ENCODE results near the gene CHTF8. TPM values are rescaled to one million over a fixed set of nuclear protein-coding genes. Genes with fewer than 3 reads are reported as not detected.

The CHTF8 gene
- total RNA-seq, 2 donors from 2014 or later: 66.1 to 68.5 TPM

DNA sequence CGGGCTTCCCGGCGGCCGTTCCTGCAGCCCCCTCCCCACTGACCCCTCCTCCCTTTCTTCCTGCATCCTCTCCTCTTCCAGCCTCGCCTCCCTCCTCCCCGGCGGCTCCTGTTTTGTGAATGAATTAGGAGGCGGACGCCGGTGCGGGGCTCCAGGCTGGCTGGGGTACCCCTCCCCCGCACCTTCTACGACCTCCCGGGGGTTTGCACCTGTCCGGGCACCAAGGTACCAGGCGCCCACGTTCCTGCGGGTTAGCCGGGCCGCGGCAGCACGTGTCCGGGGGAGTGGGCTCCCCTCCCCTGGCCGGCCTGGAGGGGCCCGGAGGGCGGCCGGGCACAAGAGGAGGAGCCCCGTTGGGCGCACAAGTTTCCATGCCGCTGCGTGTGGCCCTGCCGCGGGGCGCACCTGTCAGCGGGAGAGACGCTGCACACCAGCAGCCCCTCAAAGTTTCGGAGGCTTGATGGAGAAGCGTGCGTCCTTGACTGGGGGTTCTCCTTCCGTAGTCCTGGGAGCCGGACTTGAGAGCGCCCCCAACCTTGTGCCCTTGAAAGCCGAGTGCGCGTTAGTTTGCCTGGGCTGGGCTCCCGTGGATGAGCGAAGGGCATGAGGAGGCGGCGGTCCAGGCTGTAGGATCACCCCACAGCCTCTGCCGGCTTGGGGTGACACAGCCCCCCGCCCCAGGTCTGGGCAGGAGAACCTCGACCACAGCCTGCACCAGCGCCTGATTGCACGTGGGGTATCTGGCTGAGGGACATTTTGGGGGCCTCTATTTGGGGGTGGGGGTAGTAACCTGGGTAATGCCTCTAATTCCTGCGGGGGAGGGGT is 25.7 kb downstream of the CHTF8 start:
- H3K27ac Mint-ChIP-seq: no peak overlapping the region

DNA sequence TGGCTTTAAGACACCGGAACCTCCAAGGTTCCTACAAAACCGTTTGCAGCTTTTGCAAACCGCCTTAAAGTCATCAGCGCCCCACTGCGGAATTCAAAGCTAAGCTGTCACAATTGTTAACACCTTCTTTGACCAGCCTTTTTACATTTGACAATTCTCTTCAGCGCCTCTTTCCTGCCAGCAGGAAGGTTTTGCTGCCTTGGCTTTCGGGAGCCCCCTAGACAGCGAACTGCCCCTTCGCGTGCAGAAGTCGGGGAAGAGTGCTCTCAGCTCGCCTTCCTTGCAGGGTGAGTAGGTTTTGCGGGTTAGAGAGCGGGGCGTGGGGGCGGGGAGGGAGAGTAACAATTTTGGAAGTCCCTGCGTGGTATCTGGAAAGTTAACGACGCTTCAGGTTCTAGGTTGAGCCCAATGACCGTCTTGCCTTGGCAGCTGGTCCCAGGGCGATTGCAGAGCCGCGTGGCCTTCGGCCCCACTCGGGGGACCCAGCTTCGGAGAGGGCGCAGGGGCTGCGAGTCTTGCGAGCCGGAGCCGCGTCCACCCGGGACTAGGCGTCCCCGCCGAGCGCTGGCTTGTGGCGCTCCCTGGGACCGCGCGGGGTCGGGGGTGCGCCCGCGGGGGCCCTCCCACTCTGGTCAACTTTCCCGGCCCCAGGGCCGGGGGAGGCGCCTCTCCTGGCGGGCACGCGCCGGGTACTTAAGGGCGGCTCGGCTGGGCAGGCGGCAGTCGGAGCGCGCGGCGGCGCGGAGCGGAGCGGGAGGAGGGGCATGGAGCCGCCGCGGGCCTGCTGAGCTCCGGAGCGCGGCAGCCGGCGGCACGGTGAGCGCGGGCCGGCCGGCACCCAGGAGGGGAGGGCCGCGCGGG is 26.7 kb downstream of the CHTF8 start, which contains the start of gene HAS3:
HAS3 (plus strand) TSS at position 153 of the 861 bp plus-strand sequence. CDS start 3,743 bp downstream, outside the sequence.
- Mint-ChIP-seq H3K27ac (no peak within 1 kb of the TSS), H3K36me3 (ENCODE audit: low read depth) (peaks cover 7% of the 10 kb centered on the region)
- ATAC-seq: peak; percentile 75

More for the DNA sequence above, 25.7 kb downstream of the CHTF8 start:
- ATAC-seq (no peak), DNase-seq (no peak)
- Mint-ChIP-seq H3K27me3 (peaks cover 53% of the 10 kb centered on the region), H3K4me1 (peaks cover 20% of the 10 kb centered on the region), H3K4me3 (peak overlapping the region; percentile 83), H3K36me3 (ENCODE audit: low read depth) (peaks cover 5% of the 10 kb centered on the region)
- H3K9me3 ChIP-seq (ENCODE audit: control insufficient read depth, low read length, poor library complexity, severe bottlenecking): no peaks in the 10 kb centered on the region

DNA sequence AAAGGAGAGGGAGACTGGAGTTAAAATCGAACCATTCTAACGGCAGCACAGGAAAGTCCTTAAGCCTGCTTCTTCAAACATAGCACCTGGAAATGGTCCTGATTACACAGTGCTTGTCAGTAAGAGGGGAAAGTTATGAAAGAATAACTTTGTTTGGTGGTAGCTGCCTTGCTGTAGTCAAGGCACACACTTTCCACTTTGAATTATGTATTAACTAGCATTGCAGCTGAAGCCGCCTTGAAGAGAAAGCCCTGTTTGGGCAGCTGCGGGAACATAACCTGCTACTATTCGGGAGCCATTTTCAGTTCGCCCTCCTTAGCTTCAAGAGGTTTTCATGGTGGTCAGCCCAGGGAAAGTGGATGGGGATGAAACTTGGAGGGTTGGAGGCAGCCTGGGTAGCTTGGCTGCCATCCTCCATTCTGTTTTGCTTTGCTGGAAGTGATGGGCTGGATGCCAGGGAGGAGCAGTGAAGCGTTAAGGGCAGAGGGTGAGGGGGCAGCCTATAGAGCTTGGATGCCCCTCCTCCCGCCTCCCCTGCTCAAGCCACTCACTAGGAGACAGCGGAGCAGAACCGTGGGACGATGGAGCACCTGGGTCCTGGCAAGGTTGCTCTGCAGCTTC is 32.2 kb downstream of the CHTF8 start:
- ATAC-seq: no peak
- no peaks in the 10 kb centered on the region for H3K9me3 ChIP-seq (ENCODE audit: control insufficient read depth, low read length, poor library complexity, severe bottlenecking)
- Mint-ChIP-seq H3K4me1 (peaks cover under 1% of the 10 kb centered on the region), H3K27me3 (peaks cover 30% of the 10 kb centered on the region), H3K4me3 (no peak overlapping the region), H3K36me3 (ENCODE audit: low read depth) (peaks cover 2% of the 10 kb centered on the region), H3K27ac (no peak overlapping the region)
- DNase-seq: no peak

More for the DNA sequence above, 26.7 kb downstream of the CHTF8 start, which contains the start of gene HAS3:
- no peaks in the 10 kb centered on the region for H3K9me3 ChIP-seq (ENCODE audit: control insufficient read depth, low read length, poor library complexity, severe bottlenecking)
- peaks cover 20% of the 10 kb centered on the region for H3K4me1 Mint-ChIP-seq
- DNase-seq: no peak
- peaks cover 63% of the 10 kb centered on the region for H3K27me3 Mint-ChIP-seq
- H3K4me3 Mint-ChIP-seq: peak within 1 kb of the TSS; percentile 90

DNA sequence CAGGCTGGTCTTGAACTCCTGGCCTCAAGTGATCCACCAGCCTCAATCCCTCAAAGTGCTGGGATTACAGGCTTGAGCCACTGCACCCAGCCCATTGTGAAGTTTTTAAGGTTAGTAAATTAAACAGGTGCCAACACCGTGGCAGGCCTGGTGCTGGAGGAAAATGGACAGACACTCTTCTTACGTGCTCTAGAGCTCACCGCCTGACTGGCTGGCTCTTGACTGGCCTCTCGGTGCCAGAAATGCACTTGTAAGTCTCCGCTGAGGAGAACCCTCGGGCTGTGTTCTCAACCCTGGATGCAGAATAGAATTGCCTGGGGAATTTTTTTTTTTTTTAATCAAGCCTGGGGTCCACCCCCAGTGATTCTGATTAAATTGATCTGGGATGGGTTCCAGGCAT is 37.2 kb downstream of the CHTF8 start:
- no peaks in the 10 kb centered on the region for H3K9me3 ChIP-seq (ENCODE audit: control insufficient read depth, low read length, poor library complexity, severe bottlenecking)
- peaks cover 5% of the 10 kb centered on the region for H3K27me3 Mint-ChIP-seq
- no peak overlapping the region for H3K27ac Mint-ChIP-seq
- DNase-seq (no peak), ATAC-seq (no peak)
- no peak overlapping the region for H3K4me3 Mint-ChIP-seq
- H3K4me1 Mint-ChIP-seq: no peaks in the 10 kb centered on the region
- no peaks in the 10 kb centered on the region for H3K36me3 Mint-ChIP-seq (ENCODE audit: low read depth)

DNA sequence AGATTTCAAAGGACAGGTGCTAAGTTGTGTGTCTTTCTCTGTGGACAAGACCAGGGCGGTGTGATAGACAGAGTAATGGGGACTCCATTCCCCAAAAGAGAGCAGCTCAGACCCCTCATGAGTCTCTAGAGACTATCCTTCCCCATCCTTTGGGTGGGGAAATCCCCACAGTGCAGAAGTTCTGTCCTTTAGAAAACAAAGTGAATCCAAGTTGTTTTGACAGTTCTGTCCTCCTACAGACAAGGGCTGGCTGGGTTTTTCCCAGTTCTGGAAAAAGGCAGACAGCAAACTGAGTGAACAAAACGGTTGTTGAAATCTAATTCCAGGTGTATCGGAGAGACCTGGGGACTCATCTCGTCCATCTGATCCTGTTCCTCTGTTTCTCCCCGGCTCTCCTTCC is 37.9 kb downstream of the CHTF8 start:
- peaks cover 2% of the 10 kb centered on the region for H3K4me1 Mint-ChIP-seq
- peaks cover 5% of the 10 kb centered on the region for H3K27me3 Mint-ChIP-seq
- H3K27ac Mint-ChIP-seq: no peak overlapping the region
- no peaks in the 10 kb centered on the region for H3K36me3 Mint-ChIP-seq (ENCODE audit: low read depth)
- ATAC-seq (no peak), DNase-seq (no peak)
- no peak overlapping the region for H3K4me3 Mint-ChIP-seq
- no peaks in the 10 kb centered on the region for H3K9me3 ChIP-seq (ENCODE audit: control insufficient read depth, low read length, poor library complexity, severe bottlenecking)

DNA sequence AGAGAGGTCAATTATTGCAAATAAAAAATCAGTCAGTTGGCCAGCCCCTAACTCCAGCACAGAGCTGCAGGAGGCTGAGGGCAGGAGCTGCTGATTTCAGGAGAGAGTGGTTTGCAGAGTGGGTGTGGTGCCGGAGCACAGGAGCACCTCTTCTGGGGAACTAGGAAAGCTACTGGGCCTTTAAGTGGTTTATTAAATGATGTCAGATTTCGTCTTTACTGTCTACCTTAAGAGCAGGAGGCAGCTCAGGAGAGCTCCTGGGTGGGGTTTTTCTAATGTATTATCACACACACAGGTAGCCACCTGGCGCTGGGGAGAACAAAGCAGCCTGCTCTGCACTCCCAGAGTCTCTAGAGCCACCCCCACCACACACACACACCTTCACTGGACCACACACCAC is 38.4 kb downstream of the CHTF8 start:
- Mint-ChIP-seq H3K27ac (no peak overlapping the region), H3K4me1 (peaks cover 4% of the 10 kb centered on the region), H3K36me3 (ENCODE audit: low read depth) (no peaks in the 10 kb centered on the region), H3K27me3 (peaks cover 5% of the 10 kb centered on the region), H3K4me3 (no peak overlapping the region)
- no peaks in the 10 kb centered on the region for H3K9me3 ChIP-seq (ENCODE audit: control insufficient read depth, low read length, poor library complexity, severe bottlenecking)
- DNase-seq: no peak
- no peak for ATAC-seq

DNA sequence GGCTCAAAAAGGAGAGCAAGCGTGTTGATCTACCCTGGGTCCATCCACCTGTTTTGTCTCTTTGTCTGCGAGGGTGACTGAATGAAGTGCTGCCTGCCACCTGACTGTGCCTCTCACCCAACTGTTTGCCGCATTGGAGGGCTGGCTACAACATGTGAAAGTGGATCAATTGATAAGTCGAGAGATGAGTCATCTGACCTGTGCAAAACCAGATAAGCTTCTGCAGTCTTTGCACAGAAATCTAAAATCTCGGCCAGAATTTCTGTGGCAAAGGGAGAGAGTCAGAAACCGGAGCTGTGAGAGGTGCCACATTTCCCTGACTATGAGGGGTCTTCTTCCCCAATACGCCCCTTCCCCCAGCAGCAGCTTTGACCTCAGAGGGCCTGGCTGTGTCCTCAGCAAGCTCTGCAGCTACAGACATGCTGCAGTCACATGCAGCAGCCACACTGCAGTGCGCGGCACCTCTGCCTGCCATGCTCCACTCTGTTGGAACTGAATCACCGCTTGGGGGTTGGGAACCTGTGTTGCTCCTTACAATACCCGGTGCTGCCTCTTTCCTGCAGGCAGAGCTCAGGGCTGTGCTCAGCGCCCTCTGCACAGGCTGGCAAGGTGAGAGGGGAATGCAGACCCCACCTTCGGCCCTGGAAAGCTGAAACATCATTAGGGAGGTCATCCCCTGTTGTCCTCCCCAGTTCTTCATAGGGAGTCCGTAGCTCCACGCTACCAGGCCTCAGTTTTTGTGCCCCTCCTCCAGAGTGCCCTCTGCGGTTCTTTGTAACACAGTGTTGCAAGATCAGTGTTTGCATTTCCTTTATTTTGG is 43.1 kb downstream of the CHTF8 start:
- DNase-seq: no peak
- peak; percentile 52 for ATAC-seq
- Mint-ChIP-seq H3K27me3 (peaks cover 5% of the 10 kb centered on the region), H3K4me1 (peaks cover 15% of the 10 kb centered on the region), H3K27ac (peak overlapping the region; percentile 27), H3K4me3 (no peak overlapping the region), H3K36me3 (ENCODE audit: low read depth) (no peaks in the 10 kb centered on the region)
- H3K9me3 ChIP-seq (ENCODE audit: control insufficient read depth, low read length, poor library complexity, severe bottlenecking): no peaks in the 10 kb centered on the region

DNA sequence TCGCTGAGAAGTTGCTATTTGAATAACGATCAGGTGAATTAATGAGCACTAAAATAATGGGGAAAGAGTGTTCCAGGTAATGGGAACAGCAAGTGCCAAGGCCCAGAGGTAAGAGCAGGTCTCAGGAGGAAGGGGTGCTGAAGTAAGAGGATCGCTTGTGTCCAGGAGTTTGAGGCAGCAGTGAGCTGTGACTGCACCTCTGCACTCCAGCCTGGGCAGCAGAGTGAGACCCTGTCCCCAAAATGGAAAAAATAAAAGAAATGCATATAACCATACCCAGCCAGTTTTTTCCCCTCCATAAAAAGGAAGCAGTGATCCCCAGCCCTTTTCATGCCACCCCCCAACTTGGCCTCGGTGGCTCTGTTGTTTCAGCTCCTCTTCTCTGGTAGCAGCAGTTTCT is 43.7 kb downstream of the CHTF8 start:
- no peaks in the 10 kb centered on the region for H3K9me3 ChIP-seq (ENCODE audit: control insufficient read depth, low read length, poor library complexity, severe bottlenecking)
- DNase-seq (no peak), ATAC-seq (no peak)
- Mint-ChIP-seq H3K4me3 (no peak overlapping the region), H3K36me3 (ENCODE audit: low read depth) (no peaks in the 10 kb centered on the region), H3K27me3 (peaks cover 5% of the 10 kb centered on the region), H3K27ac (peak overlapping the region; percentile 47), H3K4me1 (peaks cover 15% of the 10 kb centered on the region)

DNA sequence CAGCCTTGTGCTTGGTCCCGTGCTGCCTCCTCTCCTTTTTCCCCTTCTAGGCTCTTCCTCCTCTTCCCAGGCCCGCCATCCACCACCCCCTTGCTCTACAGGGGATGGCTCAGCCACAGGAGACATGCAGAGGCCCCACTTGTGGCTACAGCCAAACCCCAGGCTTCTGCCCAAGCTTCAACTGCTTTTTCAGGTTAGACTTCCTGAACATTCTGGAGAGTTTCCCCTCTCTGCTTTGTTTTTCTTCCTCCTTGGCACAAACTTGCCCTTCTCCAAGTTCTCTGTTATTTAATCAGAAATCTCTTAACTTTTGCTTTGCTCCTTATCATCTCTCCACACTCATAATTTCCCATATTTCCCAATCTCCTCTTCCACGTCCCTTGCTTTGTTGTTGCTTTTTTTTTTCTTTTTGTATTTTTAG is 45.2 kb downstream of the CHTF8 start:
- DNase-seq (no peak), ATAC-seq (no peak)
- no peak overlapping the region for H3K4me3 Mint-ChIP-seq
- H3K9me3 ChIP-seq (ENCODE audit: control insufficient read depth, low read length, poor library complexity, severe bottlenecking): no peaks in the 10 kb centered on the region
- H3K27ac Mint-ChIP-seq: peak overlapping the region; percentile 77
- H3K4me1 Mint-ChIP-seq: peaks cover 15% of the 10 kb centered on the region
- H3K27me3 Mint-ChIP-seq: peaks cover 5% of the 10 kb centered on the region
- no peaks in the 10 kb centered on the region for H3K36me3 Mint-ChIP-seq (ENCODE audit: low read depth)

DNA sequence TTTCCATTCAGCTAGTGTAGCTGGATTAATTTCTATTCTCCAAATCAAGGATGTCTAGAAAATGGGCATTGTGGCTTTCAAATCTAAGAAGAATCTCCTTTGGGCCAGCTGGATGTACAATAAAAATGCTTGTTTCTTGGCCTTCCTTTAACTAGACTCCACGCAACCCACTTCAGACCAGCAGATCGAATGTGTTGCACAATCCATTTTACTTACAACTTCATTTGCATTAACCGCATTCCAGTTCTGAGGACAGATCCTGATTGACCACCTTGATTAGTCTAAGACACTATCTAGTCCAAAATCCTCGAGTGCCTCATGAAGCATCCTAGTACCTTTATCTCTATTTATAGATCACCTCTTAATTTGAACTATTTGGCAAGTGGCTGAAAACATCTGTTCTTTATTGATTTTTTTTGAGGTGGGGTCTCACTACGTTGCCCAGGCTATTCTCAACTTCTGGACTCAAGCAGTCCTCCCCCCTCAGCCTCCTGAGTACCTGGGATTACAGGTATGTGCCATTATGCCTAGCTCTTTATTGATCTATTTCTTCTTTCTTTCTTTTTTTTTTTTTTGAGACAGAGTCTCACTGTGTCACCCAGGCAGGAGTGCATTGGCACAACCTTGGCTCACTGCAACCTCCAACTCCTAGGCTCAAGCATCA is 47.2 kb downstream of the CHTF8 start:
- H3K4me1 Mint-ChIP-seq: peaks cover 15% of the 10 kb centered on the region
- no peaks in the 10 kb centered on the region for H3K27me3 Mint-ChIP-seq
- H3K36me3 Mint-ChIP-seq (ENCODE audit: low read depth): no peaks in the 10 kb centered on the region
- H3K4me3 Mint-ChIP-seq: no peak overlapping the region
- H3K27ac Mint-ChIP-seq: no peak overlapping the region
- no peak for DNase-seq
- H3K9me3 ChIP-seq (ENCODE audit: control insufficient read depth, low read length, poor library complexity, severe bottlenecking): no peaks in the 10 kb centered on the region
- ATAC-seq: no peak

DNA sequence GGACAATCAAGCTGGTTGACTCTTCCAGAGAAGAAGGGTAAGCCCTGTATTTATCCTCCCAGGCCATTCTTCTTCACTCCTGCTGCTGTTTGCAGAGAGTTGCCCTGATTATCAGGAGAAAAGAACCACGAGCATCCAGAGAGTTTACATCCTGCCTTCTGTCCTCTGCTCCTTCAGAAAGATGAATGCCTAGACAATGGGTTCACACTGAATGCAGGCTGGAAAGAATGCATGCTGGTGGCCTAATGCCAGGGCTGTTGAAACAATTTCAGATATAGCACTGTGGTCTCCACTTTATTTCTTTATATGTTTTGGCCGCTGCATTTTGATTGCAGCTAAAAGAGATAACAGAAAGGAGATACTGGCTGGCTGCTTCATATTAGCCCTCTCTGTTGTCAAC is 48.1 kb downstream of the CHTF8 start:
- H3K27ac Mint-ChIP-seq: peak overlapping the region; percentile 34
- no peaks in the 10 kb centered on the region for H3K27me3 Mint-ChIP-seq
- H3K9me3 ChIP-seq (ENCODE audit: control insufficient read depth, low read length, poor library complexity, severe bottlenecking): no peaks in the 10 kb centered on the region
- no peak for DNase-seq
- H3K36me3 Mint-ChIP-seq (ENCODE audit: low read depth): no peaks in the 10 kb centered on the region
- peaks cover 12% of the 10 kb centered on the region for H3K4me1 Mint-ChIP-seq
- no peak overlapping the region for H3K4me3 Mint-ChIP-seq
- no peak for ATAC-seq

DNA sequence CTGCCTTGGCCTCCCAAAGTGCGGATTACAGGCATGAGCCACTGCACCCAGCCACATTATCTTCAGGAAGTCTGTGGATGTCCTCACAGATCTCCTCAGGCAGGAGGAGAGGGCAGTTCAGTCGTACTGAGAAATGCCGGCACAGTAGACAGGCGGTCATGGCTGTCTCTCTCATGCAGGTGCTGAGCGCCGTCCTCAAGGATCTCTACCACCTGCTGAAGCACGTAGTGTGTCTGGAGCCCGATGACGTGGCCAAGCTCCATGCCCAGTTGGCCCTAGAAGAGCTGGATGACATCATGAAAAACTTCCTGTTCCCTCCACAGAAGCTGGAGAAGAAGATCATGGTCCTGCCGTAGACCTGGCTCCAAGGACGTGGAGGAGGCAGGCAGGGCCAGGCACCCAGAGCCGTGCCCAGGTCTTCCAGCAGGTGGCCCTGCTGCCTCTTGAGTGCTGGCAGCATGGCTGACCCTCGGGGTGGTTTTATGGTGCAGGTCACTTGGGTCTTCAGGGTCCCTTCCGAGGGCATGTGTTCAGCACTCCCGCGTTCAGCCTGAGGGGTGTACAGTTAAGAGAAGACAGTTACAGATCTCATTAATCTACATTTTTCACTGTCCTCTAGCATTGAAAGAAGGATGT is 49.0 kb downstream of the CHTF8 start:
- Mint-ChIP-seq H3K36me3 (ENCODE audit: low read depth) (no peaks in the 10 kb centered on the region), H3K4me3 (no peak overlapping the region), H3K27ac (peak overlapping the region; percentile 34), H3K27me3 (no peaks in the 10 kb centered on the region), H3K4me1 (peaks cover 5% of the 10 kb centered on the region)
- ATAC-seq: no peak
- no peaks in the 10 kb centered on the region for H3K9me3 ChIP-seq (ENCODE audit: control insufficient read depth, low read length, poor library complexity, severe bottlenecking)
- DNase-seq: no peak
